Measurements from ENCODE around the gene UBE2L5. TPM values are rescaled to one million over a fixed set of nuclear protein-coding genes. Genes with fewer than 3 reads are reported as not detected.

The UBE2L5 gene
- total and polyA plus RNA-seq, 2 experiments from 2014 or later, result not detected

DNA sequence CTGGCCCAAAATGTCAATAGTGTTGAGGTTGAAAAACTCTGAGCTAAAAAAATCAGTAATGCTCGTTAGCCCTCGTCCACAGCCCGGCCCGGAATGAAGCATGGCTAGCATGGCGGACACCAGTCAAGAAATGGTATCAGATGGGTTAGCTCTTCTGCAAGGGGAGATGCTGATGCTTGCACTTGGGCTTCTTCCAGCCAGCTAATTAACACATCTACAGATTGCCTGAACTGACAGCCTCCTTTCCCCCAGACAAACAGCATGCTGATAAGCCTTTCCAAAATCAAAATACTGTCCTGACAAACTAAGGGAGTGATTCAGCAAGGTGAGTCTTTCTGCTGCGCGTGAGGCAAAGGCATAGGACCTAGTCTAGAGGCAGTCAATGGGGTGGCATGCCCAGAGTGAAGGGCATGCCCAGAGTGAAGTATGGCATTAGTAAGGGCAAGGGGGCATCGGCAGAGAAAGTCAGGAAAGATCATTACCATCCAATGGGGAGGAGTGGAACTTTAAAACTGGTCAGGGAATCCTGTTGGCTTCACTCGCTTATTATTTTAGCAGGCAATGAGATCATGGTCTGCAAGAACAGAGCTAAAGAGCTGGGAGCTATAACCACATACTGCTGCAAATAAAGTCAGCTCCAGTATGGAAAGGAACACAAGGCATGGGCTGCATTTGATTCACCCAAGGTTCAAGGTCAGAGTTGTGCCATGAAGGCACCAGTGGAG is 30.2 kb upstream of the UBE2L5 start:
- Histone ChIP-seq H3K4me1 (ENCODE audit: insufficient read depth) (peaks cover 17% of the 10 kb centered on the region), H3K36me3 (ENCODE audit: insufficient read depth) (no peaks in the 10 kb centered on the region), H2AFZ (no peak overlapping the region), H3F3A (replicated peaks; ENCODE audit: low read depth) (no peaks in the 10 kb centered on the region), H3K4me3 (no peak overlapping the region), H3K4me2 (no peak overlapping the region), H3K79me2 (replicated peaks; ENCODE audit: insufficient read depth) (no peaks in the 10 kb centered on the region), H3K27ac (ENCODE audit: low read depth) (no peak overlapping the region), H3K9me2 (ENCODE audit: insufficient read depth) (no peaks in the 10 kb centered on the region), H4K20me1 (replicated peaks; ENCODE audit: insufficient read depth) (no peaks in the 10 kb centered on the region), H3K27me3 (ENCODE audit: insufficient read depth) (no peaks in the 10 kb centered on the region)
- no peaks in the 10 kb centered on the region for H3K36me3 Mint-ChIP-seq (ENCODE audit: low read depth)
- peaks cover 6% of the 10 kb centered on the region for H3K27me3 Mint-ChIP-seq (ENCODE audit: insufficient read depth, low read depth, poor library complexity)
- H3K9me3 Mint-ChIP-seq, result no peaks in the 10 kb centered on the region
- ATAC-seq (no peak), DNase-seq (ENCODE audit: low spot score) (no peak)
- peaks cover 34% of the 10 kb centered on the region for H3K4me1 Mint-ChIP-seq
- no peak overlapping the region for H3K27ac Mint-ChIP-seq
- no peak overlapping the region for H3K4me3 Mint-ChIP-seq
- TF ChIP-seq ZNF331 (CRISPR knock-in tag; IDR thresholded peaks at IDR 0.05; ENCODE audit: low read depth), result no peak
- TF ChIP-seq, protein P1, sequence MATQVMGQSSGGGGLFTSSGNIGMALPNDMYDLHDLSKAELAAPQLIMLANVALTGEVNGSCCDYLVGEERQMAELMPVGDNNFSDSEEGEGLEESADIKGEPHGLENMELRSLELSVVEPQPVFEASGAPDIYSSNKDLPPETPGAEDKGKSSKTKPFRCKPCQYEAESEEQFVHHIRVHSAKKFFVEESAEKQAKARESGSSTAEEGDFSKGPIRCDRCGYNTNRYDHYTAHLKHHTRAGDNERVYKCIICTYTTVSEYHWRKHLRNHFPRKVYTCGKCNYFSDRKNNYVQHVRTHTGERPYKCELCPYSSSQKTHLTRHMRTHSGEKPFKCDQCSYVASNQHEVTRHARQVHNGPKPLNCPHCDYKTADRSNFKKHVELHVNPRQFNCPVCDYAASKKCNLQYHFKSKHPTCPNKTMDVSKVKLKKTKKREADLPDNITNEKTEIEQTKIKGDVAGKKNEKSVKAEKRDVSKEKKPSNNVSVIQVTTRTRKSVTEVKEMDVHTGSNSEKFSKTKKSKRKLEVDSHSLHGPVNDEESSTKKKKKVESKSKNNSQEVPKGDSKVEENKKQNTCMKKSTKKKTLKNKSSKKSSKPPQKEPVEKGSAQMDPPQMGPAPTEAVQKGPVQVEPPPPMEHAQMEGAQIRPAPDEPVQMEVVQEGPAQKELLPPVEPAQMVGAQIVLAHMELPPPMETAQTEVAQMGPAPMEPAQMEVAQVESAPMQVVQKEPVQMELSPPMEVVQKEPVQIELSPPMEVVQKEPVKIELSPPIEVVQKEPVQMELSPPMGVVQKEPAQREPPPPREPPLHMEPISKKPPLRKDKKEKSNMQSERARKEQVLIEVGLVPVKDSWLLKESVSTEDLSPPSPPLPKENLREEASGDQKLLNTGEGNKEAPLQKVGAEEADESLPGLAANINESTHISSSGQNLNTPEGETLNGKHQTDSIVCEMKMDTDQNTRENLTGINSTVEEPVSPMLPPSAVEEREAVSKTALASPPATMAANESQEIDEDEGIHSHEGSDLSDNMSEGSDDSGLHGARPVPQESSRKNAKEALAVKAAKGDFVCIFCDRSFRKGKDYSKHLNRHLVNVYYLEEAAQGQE (IDR thresholded peaks at IDR 0.05; ENCODE audit: unreplicated experiment), result no peak
- TF ChIP-seq STAT1 (IDR thresholded peaks at IDR 0.05; ENCODE audit: unreplicated experiment), result no peak
- TF ChIP-seq NANOG (IDR thresholded peaks at IDR 0.05; ENCODE audit: borderline replicate concordance), result no peak
- no peak for TF ChIP-seq EZH2phosphoT487 (IDR thresholded peaks at IDR 0.05; ENCODE audit: unreplicated experiment)
- TF ChIP-seq, protein P2, sequence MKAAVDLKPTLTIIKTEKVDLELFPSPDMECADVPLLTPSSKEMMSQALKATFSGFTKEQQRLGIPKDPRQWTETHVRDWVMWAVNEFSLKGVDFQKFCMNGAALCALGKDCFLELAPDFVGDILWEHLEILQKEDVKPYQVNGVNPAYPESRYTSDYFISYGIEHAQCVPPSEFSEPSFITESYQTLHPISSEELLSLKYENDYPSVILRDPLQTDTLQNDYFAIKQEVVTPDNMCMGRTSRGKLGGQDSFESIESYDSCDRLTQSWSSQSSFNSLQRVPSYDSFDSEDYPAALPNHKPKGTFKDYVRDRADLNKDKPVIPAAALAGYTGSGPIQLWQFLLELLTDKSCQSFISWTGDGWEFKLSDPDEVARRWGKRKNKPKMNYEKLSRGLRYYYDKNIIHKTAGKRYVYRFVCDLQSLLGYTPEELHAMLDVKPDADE (IDR thresholded peaks at IDR 0.05), result no peak
- TF ChIP-seq, protein P3, sequence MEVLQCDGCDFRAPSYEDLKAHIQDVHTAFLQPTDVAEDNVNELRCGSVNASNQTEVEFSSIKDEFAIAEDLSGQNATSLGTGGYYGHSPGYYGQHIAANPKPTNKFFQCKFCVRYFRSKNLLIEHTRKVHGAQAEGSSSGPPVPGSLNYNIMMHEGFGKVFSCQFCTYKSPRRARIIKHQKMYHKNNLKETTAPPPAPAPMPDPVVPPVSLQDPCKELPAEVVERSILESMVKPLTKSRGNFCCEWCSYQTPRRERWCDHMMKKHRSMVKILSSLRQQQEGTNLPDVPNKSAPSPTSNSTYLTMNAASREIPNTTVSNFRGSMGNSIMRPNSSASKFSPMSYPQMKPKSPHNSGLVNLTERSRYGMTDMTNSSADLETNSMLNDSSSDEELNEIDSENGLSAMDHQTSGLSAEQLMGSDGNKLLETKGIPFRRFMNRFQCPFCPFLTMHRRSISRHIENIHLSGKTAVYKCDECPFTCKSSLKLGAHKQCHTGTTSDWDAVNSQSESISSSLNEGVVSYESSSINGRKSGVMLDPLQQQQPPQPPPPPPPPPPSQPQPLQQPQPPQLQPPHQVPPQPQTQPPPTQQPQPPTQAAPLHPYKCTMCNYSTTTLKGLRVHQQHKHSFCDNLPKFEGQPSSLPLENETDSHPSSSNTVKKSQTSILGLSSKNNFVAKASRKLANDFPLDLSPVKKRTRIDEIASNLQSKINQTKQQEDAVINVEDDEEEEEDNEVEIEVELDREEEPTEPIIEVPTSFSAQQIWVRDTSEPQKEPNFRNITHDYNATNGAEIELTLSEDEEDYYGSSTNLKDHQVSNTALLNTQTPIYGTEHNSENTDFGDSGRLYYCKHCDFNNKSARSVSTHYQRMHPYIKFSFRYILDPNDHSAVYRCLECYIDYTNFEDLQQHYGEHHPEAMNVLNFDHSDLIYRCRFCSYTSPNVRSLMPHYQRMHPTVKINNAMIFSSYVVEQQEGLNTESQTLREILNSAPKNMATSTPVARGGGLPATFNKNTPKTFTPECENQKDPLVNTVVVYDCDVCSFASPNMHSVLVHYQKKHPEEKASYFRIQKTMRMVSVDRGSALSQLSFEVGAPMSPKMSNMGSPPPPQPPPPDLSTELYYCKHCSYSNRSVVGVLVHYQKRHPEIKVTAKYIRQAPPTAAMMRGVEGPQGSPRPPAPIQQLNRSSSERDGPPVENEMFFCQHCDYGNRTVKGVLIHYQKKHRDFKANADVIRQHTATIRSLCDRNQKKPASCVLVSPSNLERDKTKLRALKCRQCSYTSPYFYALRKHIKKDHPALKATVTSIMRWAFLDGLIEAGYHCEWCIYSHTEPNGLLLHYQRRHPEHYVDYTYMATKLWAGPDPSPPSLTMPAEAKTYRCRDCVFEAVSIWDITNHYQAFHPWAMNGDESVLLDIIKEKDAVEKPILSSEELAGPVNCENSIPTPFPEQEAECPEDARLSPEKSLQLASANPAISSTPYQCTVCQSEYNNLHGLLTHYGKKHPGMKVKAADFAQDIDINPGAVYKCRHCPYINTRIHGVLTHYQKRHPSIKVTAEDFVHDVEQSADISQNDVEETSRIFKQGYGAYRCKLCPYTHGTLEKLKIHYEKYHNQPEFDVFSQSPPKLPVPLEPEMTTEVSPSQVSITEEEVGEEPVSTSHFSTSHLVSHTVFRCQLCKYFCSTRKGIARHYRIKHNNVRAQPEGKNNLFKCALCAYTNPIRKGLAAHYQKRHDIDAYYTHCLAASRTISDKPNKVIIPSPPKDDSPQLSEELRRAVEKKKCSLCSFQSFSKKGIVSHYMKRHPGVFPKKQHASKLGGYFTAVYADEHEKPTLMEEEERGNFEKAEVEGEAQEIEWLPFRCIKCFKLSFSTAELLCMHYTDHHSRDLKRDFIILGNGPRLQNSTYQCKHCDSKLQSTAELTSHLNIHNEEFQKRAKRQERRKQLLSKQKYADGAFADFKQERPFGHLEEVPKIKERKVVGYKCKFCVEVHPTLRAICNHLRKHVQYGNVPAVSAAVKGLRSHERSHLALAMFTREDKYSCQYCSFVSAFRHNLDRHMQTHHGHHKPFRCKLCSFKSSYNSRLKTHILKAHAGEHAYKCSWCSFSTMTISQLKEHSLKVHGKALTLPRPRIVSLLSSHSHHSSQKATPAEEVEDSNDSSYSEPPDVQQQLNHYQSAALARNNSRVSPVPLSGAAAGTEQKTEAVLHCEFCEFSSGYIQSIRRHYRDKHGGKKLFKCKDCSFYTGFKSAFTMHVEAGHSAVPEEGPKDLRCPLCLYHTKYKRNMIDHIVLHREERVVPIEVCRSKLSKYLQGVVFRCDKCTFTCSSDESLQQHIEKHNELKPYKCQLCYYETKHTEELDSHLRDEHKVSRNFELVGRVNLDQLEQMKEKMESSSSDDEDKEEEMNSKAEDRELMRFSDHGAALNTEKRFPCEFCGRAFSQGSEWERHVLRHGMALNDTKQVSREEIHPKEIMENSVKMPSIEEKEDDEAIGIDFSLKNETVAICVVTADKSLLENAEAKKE (CRISPR knock-in tag; IDR thresholded peaks at IDR 0.05), result no peak
- no peak for TF ChIP-seq ZNF114 (CRISPR knock-in tag; IDR thresholded peaks at IDR 0.05)
- no peak for TF ChIP-seq JUNB (IDR thresholded peaks at IDR 0.05; ENCODE audit: unreplicated experiment)
- TF ChIP-seq CREB1 (CRISPR knock-in tag; IDR thresholded peaks at IDR 0.05; ENCODE audit: low read depth), result no peak
- no peak for TF ChIP-seq POLR2AphosphoS5 (IDR thresholded peaks at IDR 0.05; ENCODE audit: low read depth)
- no peak for TF ChIP-seq EZH2 (IDR thresholded peaks at IDR 0.05; ENCODE audit: low read depth, unreplicated experiment)
- TF ChIP-seq, protein P4, sequence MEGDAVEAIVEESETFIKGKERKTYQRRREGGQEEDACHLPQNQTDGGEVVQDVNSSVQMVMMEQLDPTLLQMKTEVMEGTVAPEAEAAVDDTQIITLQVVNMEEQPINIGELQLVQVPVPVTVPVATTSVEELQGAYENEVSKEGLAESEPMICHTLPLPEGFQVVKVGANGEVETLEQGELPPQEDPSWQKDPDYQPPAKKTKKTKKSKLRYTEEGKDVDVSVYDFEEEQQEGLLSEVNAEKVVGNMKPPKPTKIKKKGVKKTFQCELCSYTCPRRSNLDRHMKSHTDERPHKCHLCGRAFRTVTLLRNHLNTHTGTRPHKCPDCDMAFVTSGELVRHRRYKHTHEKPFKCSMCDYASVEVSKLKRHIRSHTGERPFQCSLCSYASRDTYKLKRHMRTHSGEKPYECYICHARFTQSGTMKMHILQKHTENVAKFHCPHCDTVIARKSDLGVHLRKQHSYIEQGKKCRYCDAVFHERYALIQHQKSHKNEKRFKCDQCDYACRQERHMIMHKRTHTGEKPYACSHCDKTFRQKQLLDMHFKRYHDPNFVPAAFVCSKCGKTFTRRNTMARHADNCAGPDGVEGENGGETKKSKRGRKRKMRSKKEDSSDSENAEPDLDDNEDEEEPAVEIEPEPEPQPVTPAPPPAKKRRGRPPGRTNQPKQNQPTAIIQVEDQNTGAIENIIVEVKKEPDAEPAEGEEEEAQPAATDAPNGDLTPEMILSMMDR (conservative IDR thresholded peaks at IDR 0.05; ENCODE audit: low read depth in 2 of 2), result no peak
